Thyroid gland (tissue), 4 donors: ENCODE measurements around the gene TOM1L1.

ENCODE experiments used
- POLR2A ChIP-seq, 2 donors: fragments of 450-650 bp; IDR thresholded peaks; one replicate each; pipeline ENCODE4 v1.6.1; 2017; ENCODE audit warnings: antibody characterized with exemption in 2 of 2, mild to moderate bottlenecking in 2 of 2, moderate library complexity in 1 of 2
- TF ChIP-seq, protein P1 (sequence below), 6 experiments: fragments of 200-600 bp in 3 of 6; fragments of 450-650 bp in 3 of 6; sonication (generic) in 3 of 6; IDR thresholded peaks; one replicate each; pipeline ENCODE4 v1.5.1; 2016 to 2019; ENCODE audit warnings: antibody characterized with exemption in 6 of 6, mild to moderate bottlenecking in 2 of 6, inconsistent platforms in 1 of 6, moderate library complexity in 1 of 6

DNA sequence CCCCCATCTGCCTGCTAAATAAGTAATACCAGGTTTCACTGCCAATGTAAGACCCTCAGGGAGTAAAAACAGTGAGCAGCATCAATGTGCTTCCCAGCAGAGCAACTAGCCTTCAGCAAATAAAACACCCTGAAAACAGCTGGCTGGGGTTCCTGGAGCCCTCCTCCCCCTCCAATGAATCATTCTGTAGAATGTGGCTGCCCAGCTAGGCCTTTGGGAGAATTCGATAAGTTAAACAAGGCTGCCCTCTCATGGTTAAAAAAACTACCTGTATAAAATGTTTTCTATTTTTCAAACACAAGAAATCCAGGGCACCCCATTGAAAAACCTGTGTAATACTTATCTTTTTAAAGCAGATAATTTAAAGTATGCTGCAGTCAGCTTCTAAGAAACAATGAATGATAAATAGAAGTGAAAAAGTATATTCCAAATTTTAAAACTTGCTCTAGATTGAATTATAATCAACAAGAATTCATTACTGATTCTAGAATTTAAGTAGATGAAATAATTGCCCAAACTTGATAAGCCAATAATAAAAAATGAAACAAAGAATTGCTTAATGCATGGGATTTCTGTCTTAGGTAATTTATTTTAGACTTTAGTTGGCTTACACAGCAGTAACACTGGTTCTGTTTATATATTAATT lies 9.4 kb upstream of the TOM1L1 start:
- TF ChIP-seq, protein P1, sequence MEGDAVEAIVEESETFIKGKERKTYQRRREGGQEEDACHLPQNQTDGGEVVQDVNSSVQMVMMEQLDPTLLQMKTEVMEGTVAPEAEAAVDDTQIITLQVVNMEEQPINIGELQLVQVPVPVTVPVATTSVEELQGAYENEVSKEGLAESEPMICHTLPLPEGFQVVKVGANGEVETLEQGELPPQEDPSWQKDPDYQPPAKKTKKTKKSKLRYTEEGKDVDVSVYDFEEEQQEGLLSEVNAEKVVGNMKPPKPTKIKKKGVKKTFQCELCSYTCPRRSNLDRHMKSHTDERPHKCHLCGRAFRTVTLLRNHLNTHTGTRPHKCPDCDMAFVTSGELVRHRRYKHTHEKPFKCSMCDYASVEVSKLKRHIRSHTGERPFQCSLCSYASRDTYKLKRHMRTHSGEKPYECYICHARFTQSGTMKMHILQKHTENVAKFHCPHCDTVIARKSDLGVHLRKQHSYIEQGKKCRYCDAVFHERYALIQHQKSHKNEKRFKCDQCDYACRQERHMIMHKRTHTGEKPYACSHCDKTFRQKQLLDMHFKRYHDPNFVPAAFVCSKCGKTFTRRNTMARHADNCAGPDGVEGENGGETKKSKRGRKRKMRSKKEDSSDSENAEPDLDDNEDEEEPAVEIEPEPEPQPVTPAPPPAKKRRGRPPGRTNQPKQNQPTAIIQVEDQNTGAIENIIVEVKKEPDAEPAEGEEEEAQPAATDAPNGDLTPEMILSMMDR (IDR thresholded peaks at IDR 0.05): peak in 5 of 6 experiments; percentile 13 to 67 (median 47)
- no peak for TF ChIP-seq POLR2A (IDR thresholded peaks at IDR 0.05)
